ENCODE results near the gene NCAPG2.

DNA sequence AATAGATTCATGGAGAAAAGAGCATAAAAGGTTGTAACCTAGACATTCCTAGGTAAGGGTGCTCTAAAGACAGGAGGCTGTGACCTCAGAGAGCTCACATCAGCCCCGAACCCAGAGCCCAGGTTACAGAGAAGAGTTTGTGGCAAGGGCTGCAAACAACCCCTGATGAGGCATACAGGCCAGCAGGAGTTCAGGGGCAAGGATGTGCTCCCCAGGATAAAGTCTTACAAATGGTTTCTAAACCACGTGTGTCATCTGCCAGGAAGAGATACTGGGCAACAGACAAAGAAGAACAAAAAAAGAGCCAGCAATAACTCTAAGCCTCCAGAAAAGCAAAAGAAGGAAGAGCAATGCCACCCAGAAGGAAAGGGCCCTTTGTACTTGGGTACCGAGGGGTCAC is 27.7 kb downstream of the NCAPG2 start:
- no peak for TF ChIP-seq EZH2 (optimal IDR thresholded peaks at IDR 0.05; ENCODE audit: low read depth, low read length)
- TF ChIP-seq, protein P1, sequence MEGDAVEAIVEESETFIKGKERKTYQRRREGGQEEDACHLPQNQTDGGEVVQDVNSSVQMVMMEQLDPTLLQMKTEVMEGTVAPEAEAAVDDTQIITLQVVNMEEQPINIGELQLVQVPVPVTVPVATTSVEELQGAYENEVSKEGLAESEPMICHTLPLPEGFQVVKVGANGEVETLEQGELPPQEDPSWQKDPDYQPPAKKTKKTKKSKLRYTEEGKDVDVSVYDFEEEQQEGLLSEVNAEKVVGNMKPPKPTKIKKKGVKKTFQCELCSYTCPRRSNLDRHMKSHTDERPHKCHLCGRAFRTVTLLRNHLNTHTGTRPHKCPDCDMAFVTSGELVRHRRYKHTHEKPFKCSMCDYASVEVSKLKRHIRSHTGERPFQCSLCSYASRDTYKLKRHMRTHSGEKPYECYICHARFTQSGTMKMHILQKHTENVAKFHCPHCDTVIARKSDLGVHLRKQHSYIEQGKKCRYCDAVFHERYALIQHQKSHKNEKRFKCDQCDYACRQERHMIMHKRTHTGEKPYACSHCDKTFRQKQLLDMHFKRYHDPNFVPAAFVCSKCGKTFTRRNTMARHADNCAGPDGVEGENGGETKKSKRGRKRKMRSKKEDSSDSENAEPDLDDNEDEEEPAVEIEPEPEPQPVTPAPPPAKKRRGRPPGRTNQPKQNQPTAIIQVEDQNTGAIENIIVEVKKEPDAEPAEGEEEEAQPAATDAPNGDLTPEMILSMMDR (IDR thresholded peaks at IDR 0.05; ENCODE audit: low read length) = no peak
- no peak for TF ChIP-seq EZH2phosphoT487 (IDR thresholded peaks at IDR 0.05; ENCODE audit: low read length)

Measured in MM.1S (cell line).